Astrocyte (in vitro differentiated cells and primary cell): ENCODE data around the gene PIR.

ENCODE experiments used
- CTCF ChIP-seq: IDR thresholded peaks from 2 replicates; pipeline ENCODE4 v1.5.1; 2011; ENCODE audit warnings: low read depth, mild to moderate bottlenecking, inconsistent platforms, low read length, moderate library complexity; ENCODE audit not compliant: insufficient read depth
- EZH2 ChIP-seq: IDR thresholded peaks from 2 replicates; pipeline ENCODE4 v1.6.1; 2012; ENCODE audit warnings: mild to moderate bottlenecking, low read length, inconsistent platforms; ENCODE audit not compliant: insufficient read depth

- TF ChIP-seq CTCF (no peak), EZH2 (no peak)
Observed at GRCh38 chrX:15413101-15413500, 80.0 kb downstream of the PIR start.
